Osteoblast (primary cell): ENCODE data around the gene AZI2. TPM values are rescaled to one million over a fixed set of nuclear protein-coding genes. Genes with fewer than 3 reads are reported as not detected.

Experiments used
- DNase-seq: peaks from one replicate; pipeline ENCODE4 v3.0.0; 2011; ENCODE audit warnings: low spot score, mixed read lengths; ENCODE audit not compliant: insufficient read length; ENCODE audit errors: missing footprints
- H2AFZ ChIP-seq: 2 replicates; pipeline ENCODE4 v1.6.0; 2011; ENCODE audit warnings: mild to moderate bottlenecking, low read length
- H3K27ac ChIP-seq: 2 replicates; pipeline ENCODE4 v1.5.1; 2011; ENCODE audit warnings: mild to moderate bottlenecking, low read depth, low read length, moderate library complexity
- H3K27me3 ChIP-seq: 2 replicates; pipeline ENCODE4 v1.6.0; 2012; ENCODE audit warnings: mild to moderate bottlenecking, control low read depth, inconsistent platforms, low read length, moderate library complexity; ENCODE audit not compliant: insufficient read depth
- H3K36me3 ChIP-seq: 2 replicates; pipeline ENCODE4 v1.5.1; 2011; ENCODE audit warnings: mild to moderate bottlenecking, low read length, control low read depth, moderate library complexity; ENCODE audit not compliant: insufficient read depth
- H3K4me1 ChIP-seq: 2 replicates; pipeline ENCODE4 v1.5.1; 2011; ENCODE audit warnings: mild to moderate bottlenecking, low read length, control low read depth, moderate library complexity; ENCODE audit not compliant: insufficient read depth
- H3K4me2 ChIP-seq: 2 replicates; pipeline ENCODE4 v1.6.0; 2011; ENCODE audit warnings: mild to moderate bottlenecking, low read length; ENCODE audit not compliant: insufficient read depth
- H3K4me3 ChIP-seq: fragments of 200-600 bp; sonication (generic); 3 replicates; pipeline ENCODE4 v1.5.1; 2012; ENCODE audit warnings: mild to moderate bottlenecking, low read length, inconsistent platforms; ENCODE audit not compliant: insufficient read depth
- H3K79me2 ChIP-seq: 2 replicates; pipeline ENCODE4 v1.6.0; 2012; ENCODE audit warnings: mild to moderate bottlenecking, low read length, control low read depth, inconsistent platforms; ENCODE audit not compliant: insufficient read depth
- H3K9me3 ChIP-seq: 2 replicates; pipeline ENCODE4 v1.5.1; 2011; ENCODE audit warnings: low read depth, low read length, control low read depth
- H4K20me1 ChIP-seq: 2 replicates; pipeline ENCODE4 v1.6.0; 2012; ENCODE audit warnings: mild to moderate bottlenecking, low read length, control low read depth; ENCODE audit not compliant: insufficient read depth
- total RNA-seq: library from RNA; depleted of rRNA; stranded (reverse); fragments of >200 nt; gene quantifications from 2 replicates; pipeline ENCODE4 v1.2.3, GENCODE V29; 2012
- TF ChIP-seq, protein P1 (sequence below): IDR thresholded peaks from 2 replicates; pipeline ENCODE4 v1.5.1; 2011; ENCODE audit warnings: mild to moderate bottlenecking, low read depth, low read length, moderate library complexity; ENCODE audit errors: extremely low read depth

Gene AZI2
- total RNA-seq, 1 donor: 149 TPM

DNA sequence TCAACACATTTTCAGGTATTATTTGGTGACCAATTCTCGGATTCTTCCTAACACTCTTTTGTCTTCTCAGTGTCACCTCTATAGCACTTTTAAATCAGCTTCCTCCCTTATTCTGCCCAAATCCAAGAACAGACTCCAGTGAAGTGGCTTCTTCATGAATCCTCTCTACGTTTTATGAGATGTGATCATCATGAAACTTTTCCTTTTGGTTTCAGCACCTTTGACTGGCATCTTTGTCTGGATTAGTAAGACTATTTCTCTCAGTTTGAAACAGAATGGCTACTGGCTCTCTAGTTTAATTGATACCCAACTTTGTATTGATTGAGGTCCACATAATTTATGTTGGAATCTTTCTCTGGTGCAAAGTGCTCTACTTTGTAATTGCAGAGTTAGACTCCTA is 61.6 kb downstream of the AZI2 start:
- Histone ChIP-seq H3K27me3 (no peaks in the 10 kb centered on the region), H3K36me3 (no peaks in the 10 kb centered on the region), H3K4me2 (no peak overlapping the region), H4K20me1 (no peaks in the 10 kb centered on the region), H2AFZ (no peak overlapping the region), H3K4me1 (no peaks in the 10 kb centered on the region), H3K79me2 (no peaks in the 10 kb centered on the region), H3K4me3 (no peak overlapping the region), H3K27ac (no peak overlapping the region), H3K9me3 (no peaks in the 10 kb centered on the region)
- DNase-seq: no peak
- TF ChIP-seq, protein P1, sequence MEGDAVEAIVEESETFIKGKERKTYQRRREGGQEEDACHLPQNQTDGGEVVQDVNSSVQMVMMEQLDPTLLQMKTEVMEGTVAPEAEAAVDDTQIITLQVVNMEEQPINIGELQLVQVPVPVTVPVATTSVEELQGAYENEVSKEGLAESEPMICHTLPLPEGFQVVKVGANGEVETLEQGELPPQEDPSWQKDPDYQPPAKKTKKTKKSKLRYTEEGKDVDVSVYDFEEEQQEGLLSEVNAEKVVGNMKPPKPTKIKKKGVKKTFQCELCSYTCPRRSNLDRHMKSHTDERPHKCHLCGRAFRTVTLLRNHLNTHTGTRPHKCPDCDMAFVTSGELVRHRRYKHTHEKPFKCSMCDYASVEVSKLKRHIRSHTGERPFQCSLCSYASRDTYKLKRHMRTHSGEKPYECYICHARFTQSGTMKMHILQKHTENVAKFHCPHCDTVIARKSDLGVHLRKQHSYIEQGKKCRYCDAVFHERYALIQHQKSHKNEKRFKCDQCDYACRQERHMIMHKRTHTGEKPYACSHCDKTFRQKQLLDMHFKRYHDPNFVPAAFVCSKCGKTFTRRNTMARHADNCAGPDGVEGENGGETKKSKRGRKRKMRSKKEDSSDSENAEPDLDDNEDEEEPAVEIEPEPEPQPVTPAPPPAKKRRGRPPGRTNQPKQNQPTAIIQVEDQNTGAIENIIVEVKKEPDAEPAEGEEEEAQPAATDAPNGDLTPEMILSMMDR: no peak

DNA sequence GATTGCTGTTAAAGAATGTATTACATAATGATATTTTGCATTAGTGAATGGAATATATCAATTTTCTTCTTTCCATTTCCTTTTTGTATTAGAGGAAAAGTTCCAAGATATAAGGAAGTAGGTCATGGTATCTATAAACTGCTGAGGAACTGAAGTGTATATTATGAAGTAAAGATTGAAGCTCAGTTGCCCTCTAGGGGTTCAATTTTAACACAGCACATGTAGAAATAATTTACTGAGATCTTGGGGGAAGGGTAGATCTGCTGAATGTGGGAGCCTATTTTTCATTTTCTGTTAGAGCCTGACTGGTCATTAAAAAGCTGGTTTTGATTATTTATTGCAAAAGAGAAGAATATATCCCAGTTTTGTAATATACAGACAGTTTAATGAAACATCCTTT is 62.0 kb downstream of the AZI2 start:
- Histone ChIP-seq H3K4me1 (no peaks in the 10 kb centered on the region), H4K20me1 (no peaks in the 10 kb centered on the region), H3K9me3 (no peaks in the 10 kb centered on the region), H3K79me2 (no peaks in the 10 kb centered on the region), H3K4me2 (no peak overlapping the region), H3K4me3 (no peak overlapping the region), H3K27ac (no peak overlapping the region), H3K36me3 (no peaks in the 10 kb centered on the region), H3K27me3 (no peaks in the 10 kb centered on the region), H2AFZ (no peak overlapping the region)
- DNase-seq: no peak
- TF ChIP-seq, protein P1: peak; percentile 60

DNA sequence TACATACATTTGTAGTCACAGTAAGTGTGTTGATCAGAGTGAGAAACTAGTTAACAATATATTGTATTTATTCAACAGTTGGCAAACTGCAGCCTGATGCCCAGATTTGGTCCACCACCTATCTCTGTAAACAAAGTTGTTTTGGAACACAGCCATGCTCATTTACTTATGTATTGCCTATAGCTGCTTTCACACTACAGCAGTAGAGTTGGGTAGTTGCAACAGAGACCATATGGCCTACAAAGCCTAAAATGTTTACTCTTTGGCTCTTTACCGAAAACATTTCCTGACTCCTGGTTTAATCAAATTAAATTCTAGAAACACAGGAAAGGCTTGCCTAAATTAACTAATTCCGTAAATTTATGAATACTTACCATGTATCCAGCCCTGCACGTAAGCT is 67.8 kb downstream of the AZI2 start:
- Histone ChIP-seq H4K20me1 (no peaks in the 10 kb centered on the region), H3K4me1 (no peaks in the 10 kb centered on the region)

DNA sequence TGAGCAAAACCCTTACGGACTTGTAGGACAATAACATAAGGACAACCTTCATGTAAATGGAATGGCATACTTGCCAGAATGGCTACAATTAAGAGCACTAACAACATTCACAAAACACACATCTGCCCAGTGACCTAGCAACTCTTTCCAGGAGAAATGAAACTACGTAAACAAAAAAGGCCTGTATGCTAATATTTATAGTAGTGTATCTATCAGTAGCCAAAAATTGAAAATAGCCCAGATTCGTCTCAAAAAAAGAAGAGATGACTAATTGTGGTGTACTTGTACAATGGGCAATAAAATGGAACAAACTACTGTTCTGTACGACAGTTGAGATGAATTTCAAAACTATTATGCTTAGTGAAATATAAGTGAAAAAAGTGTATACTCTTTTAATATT is 68.9 kb downstream of the AZI2 start:
- Histone ChIP-seq H2AFZ (no peak overlapping the region), H3K79me2 (no peaks in the 10 kb centered on the region), H3K4me3 (no peak overlapping the region), H3K27me3 (no peaks in the 10 kb centered on the region), H3K4me1 (no peaks in the 10 kb centered on the region), H3K27ac (no peak overlapping the region), H3K36me3 (no peaks in the 10 kb centered on the region), H3K4me2 (no peak overlapping the region), H4K20me1 (no peaks in the 10 kb centered on the region), H3K9me3 (no peaks in the 10 kb centered on the region)
- TF ChIP-seq, protein P1: no peak
- no peak for DNase-seq

More for the DNA sequence above, 67.8 kb downstream of the AZI2 start:
- Histone ChIP-seq H3K27me3 (no peaks in the 10 kb centered on the region), H3K9me3 (no peaks in the 10 kb centered on the region), H2AFZ (no peak overlapping the region), H3K36me3 (no peaks in the 10 kb centered on the region), H3K4me3 (no peak overlapping the region), H3K27ac (no peak overlapping the region), H3K79me2 (no peaks in the 10 kb centered on the region), H3K4me2 (no peak overlapping the region)
- TF ChIP-seq, protein P1: no peak
- DNase-seq: no peak
